GM19468 (cell line): ENCODE data around the gene GCNT4.

Experiments used
- ATAC-seq: cut with Tn5 transposase; IDR thresholded peaks from one replicate; pipeline ENCODE4 v1.9.1; 2021; ENCODE audit warnings: mild to moderate bottlenecking, moderate library complexity, moderate number of reproducible peaks; ENCODE audit not compliant: unreplicated experiment; ENCODE audit errors: extremely low read depth

Gene GCNT4

GRCh38 chr5:75021219-75021618 is 31.1 kb downstream of the GCNT4 start:
- no peak for ATAC-seq

- ATAC-seq: no peak
Observed at GRCh38 chr5:75020016-75020656, 32.2 kb downstream of the GCNT4 start.

- ATAC-seq: no peak
Observed at GRCh38 chr5:75018805-75019587, 33.4 kb downstream of the GCNT4 start.

DNA sequence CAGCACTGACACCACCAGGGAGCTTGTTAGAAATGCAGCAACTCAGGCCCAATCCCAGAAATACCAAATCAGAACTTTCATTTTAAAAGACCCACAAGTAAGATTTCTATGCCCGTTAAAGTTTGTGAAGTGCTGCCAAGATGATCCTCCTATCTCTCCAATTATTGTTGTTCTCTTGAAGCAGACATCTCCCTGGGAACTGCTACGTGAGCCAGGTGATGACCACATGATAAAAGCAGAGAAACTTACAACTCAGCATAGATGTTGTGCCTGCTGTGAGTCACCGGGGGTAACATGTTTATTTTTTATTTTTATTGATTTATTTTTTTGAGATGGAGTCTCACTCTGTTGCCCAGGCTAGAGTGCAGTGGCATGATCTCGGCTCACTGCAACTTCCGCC is 34.4 kb downstream of the GCNT4 start:
- no peak for ATAC-seq

- ATAC-seq: no peak
Observed at GRCh38 chr5:75016896-75017295, 35.5 kb downstream of the GCNT4 start.

GRCh38 chr5:75012748-75013147 is 39.6 kb downstream of the GCNT4 start:
- ATAC-seq: no peak

DNA sequence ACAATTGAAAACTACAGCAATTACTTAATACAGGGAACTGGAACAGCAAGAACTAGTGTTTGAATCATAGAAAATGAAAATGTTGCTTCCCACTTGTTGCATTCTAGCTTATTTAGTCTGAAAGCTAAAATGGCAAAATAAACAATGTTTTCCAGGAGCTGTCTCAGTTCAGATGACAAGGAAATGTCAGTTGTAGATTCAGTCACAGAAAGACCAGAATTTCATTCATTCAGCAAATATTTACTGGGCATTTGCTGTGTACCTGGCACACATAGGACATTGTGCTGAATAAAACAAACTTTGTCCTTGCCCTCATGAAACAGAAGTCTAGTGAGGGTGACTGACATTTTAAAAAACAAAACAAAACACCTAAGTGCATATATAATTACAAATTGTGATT is 41.5 kb downstream of the GCNT4 start:
- no peak for ATAC-seq

- ATAC-seq: no peak
Observed at GRCh38 chr5:75009556-75010345, 42.6 kb downstream of the GCNT4 start.

- no peak for ATAC-seq
Observed at GRCh38 chr5:75006865-75007822, 45.2 kb downstream of the GCNT4 start.

DNA sequence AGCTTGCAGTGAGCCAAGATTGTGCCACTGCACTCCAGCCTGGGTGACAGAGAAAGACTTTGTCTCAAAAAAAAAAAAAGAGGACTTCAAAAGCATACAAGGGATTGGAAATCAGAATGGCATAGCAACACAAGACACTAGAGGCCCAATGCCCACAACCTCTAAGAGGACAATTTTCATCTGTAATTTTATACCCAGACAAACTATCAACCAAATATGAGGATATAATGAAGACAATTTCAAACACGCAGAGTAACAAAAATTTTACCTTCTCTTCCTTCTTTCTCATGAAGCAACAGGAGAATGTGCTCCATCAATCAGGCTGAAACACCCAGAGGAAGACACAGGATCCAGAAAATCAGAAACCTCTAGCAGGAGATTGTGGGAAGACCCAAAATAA is 46.8 kb downstream of the GCNT4 start:
- no peak for ATAC-seq
